Measurements from ENCODE around the gene TMEM19.

GRCh38 chr12:71737197-71737596 is 51.3 kb downstream of the TMEM19 start:
- TF ChIP-seq, protein P1, sequence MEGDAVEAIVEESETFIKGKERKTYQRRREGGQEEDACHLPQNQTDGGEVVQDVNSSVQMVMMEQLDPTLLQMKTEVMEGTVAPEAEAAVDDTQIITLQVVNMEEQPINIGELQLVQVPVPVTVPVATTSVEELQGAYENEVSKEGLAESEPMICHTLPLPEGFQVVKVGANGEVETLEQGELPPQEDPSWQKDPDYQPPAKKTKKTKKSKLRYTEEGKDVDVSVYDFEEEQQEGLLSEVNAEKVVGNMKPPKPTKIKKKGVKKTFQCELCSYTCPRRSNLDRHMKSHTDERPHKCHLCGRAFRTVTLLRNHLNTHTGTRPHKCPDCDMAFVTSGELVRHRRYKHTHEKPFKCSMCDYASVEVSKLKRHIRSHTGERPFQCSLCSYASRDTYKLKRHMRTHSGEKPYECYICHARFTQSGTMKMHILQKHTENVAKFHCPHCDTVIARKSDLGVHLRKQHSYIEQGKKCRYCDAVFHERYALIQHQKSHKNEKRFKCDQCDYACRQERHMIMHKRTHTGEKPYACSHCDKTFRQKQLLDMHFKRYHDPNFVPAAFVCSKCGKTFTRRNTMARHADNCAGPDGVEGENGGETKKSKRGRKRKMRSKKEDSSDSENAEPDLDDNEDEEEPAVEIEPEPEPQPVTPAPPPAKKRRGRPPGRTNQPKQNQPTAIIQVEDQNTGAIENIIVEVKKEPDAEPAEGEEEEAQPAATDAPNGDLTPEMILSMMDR (IDR thresholded peaks at IDR 0.05) = no peak
- TF ChIP-seq POLR2A (IDR thresholded peaks at IDR 0.05; ENCODE audit: low read depth) (no peak), POLR2AphosphoS5 (IDR thresholded peaks at IDR 0.05) (no peak)
